Panc1 (cell line): Measurements from ENCODE around the gene FGF19. TPM values are rescaled to one million over a fixed set of nuclear protein-coding genes. Genes with fewer than 3 reads are reported as not detected.
"Not testable (repeated sequence)": the region's sequence is repeated elsewhere in the genome, so short reads cannot be mapped to it uniquely, and the experiment has no call there.

Source experiments
- ATAC-seq: fragments of 200-7000 bp; cut with Tn5 transposase; 2 replicates; pipeline ENCODE4 v1.9.1; 2020; ENCODE audit warnings: mild to moderate bottlenecking, moderate library complexity
- BruUV-seq: library from RNA; stranded (reverse); fragments of 400-500 nt; replicated peaks from 2 replicates; lab custom pipeline; 2021; lab: Mats Ljungman, UMichigan
- CTCF ChIA-PET: fragments of 300-600 bp; sonication (Branson Sonifier 250); formaldehyde crosslinking; loops from one replicate; lab custom pipeline; 2022; ENCODE audit warnings: antibody characterized with exemption; lab: Charles Lee
- POLR2A ChIA-PET: fragments of 300-600 bp; sonication (Branson Sonifier 250); formaldehyde crosslinking; loops from one replicate; lab custom pipeline; 2022; ENCODE audit warnings: antibody characterized with exemption; lab: Charles Lee
- DNase-seq: peaks from one replicate; pipeline ENCODE4 v3.0.0-alpha.2; 2010; ENCODE audit warnings: low read depth, low spot score
- H3K27ac ChIP-seq: 2 replicates; pipeline ENCODE4 v1.5.1; 2011; ENCODE audit warnings: mild to moderate bottlenecking, low read length, inconsistent platforms
- H3K27me3 ChIP-seq: fragments of 200-500 bp; sonication (Bioruptor generic); 2 replicates; pipeline ENCODE4 v1.6.0; 2014; ENCODE audit warnings: low read length, inconsistent platforms; ENCODE audit not compliant: control insufficient read depth, insufficient read depth
- H3K36me3 ChIP-seq: fragments of 200-500 bp; sonication (Bioruptor generic); 2 replicates; pipeline ENCODE4 v1.5.1; 2014; ENCODE audit warnings: inconsistent platforms, mild to moderate bottlenecking, low read length, moderate library complexity; ENCODE audit not compliant: control insufficient read depth, insufficient read depth
- H3K4me1 ChIP-seq: 2 replicates; pipeline ENCODE4 v1.5.1; 2011; ENCODE audit warnings: inconsistent platforms, mild to moderate bottlenecking, low read length, moderate library complexity; ENCODE audit not compliant: control insufficient read depth, insufficient read depth
- H3K4me3 ChIP-seq, 2 experiments: 2 replicates each; pipeline ENCODE4 v1.5.1; 2011 to 2012; ENCODE audit warnings: low read depth in 2 of 2, low read length in 2 of 2, mild to moderate bottlenecking in 2 of 2, inconsistent platforms in 1 of 2, moderate library complexity in 1 of 2
- H3K9me3 ChIP-seq: fragments of 200-500 bp; sonication (Bioruptor generic); 2 replicates; pipeline ENCODE4 v1.5.1; 2014; ENCODE audit warnings: low read depth, mild to moderate bottlenecking, inconsistent platforms, low read length, moderate library complexity; ENCODE audit not compliant: control insufficient read depth, insufficient read depth
- CTCF ChIP-seq: fragments of 450-650 bp; IDR thresholded peaks from 2 replicates; pipeline ENCODE4 v1.5.1; 2017; ENCODE audit warnings: mild to moderate bottlenecking
- POLR2AphosphoS5 ChIP-seq: IDR thresholded peaks from 2 replicates; pipeline ENCODE4 v1.6.1; 2012; ENCODE audit warnings: mild to moderate bottlenecking, low read depth, low read length, moderate library complexity
- SIN3A ChIP-seq: IDR thresholded peaks from 2 replicates; pipeline ENCODE4 v1.6.1; 2012; ENCODE audit warnings: low read depth, mild to moderate bottlenecking, low read length, moderate library complexity, borderline replicate concordance; ENCODE audit not compliant: insufficient read depth
- TCF7L2 ChIP-seq: IDR thresholded peaks from 2 replicates; pipeline ENCODE4 v1.6.1; 2011; ENCODE audit warnings: mild to moderate bottlenecking, low read depth, low read length, inconsistent platforms
- in situ Hi-C: cut with HindIII; loops from 2 replicates; pipeline ENCODE4 v1.10.0; 2016; ENCODE audit warnings: low sequenced_read_pairs, low pct_unique_long_range_greater_than_20kb
- intact Hi-C: fragments of 100-400 bp; cut with micrococcal nuclease; formaldehyde crosslinking; loops from one replicate; pipeline ENCODE4 v1.10.0; 2022; ENCODE audit not compliant: unreplicated experiment
- total RNA-seq: library from RNA; stranded (reverse); gene quantifications from one replicate; pipeline ENCODE4 v1.2.1, GENCODE V29; 2021; ENCODE audit not compliant: unreplicated experiment
- TF ChIP-seq, protein P1 (sequence below), 2 experiments: IDR thresholded peaks; 2 replicates each; pipeline ENCODE4 v1.6.1; 2011 to 2012; ENCODE audit warnings: low read depth in 2 of 2, control low read depth in 1 of 2, low read length in 1 of 2, mild to moderate bottlenecking in 1 of 2, moderate library complexity in 1 of 2; ENCODE audit not compliant: insufficient read depth in 1 of 2

FGF19 gene
- total RNA-seq, 1 experiment from 2014 or later = not detected

DNA sequence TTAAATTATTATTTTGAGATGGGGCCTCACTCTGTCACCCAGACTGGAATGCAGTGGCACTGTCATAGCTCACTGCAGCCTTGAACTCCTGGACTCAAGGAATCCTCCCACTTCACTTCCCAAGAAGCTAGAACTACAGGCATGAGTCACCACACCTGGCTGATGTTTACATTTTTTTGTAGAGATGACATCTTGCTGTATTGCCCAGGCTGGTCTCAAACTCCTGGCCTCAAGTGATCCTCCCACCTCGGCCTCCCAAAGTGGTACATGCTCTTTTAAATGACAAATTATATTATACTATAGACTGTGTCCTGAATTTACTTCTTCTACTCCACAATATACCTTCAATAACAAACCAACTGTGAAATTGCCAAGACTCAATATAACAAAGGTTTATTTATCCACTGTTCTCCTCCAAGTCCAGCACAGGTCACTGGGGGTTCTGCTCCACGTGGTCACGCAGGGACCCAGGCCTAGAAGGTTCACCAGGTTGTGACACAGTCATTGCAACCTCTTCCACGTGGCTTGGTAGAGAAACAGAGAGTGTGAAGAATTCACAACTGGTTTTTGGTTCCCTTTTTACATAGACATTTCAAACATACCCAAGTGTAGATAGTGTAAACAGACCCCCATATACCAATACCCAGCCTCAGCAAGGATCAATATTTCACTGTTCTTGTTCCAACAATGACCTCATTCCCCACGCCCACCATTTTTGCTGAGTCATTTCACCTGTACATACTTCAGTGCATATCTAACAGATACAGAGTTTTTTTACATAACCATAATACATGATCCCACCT, 15.7 kb downstream of the FGF19 start:
- CTCF ChIA-PET, H3K9me3 ChIP-seq, H3K4me1 ChIP-seq, POLR2A ChIA-PET, BruUV-seq, in situ Hi-C loops, H3K36me3 ChIP-seq, H3K27me3 ChIP-seq, H3K4me3 ChIP-seq, DNase-seq, H3K27ac ChIP-seq, ATAC-seq: not testable (repeated sequence)
- intact Hi-C loops = loop anchor here (5.0 kb wide), 3 partner anchors 204 to 504 kb away; no protein-coding TSS in a partner anchor

- CTCF ChIA-PET = interaction anchor here (0.5 kb wide), 1 partner anchor 107 kb away, joined by 8 read pairs; no protein-coding TSS in a partner anchor
- no peak for ATAC-seq
- H3K9me3 ChIP-seq = no peaks in the 10 kb centered on the region
Measured at GRCh38 chr11:69686856-69687255, 17.0 kb downstream of the FGF19 start.

DNA sequence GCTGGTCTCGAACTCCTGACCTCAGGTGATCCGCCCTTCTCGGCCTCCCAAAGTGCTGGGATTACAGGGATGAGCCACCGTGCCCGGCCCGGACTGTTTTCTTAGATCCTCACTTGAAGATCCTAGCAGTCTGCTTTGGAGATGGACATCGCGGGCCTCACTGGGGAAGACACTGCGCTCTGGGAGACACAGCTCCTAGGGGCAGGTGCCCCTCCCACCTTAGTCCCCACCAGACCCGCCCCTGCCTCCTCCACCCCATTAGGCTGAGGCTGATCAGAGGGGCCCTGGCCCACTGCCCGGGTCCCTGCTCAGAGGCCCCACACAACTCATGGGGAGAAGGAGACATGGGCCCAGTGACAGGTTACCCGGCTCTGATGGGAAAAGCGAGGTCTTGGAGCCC, 17.4 kb downstream of the FGF19 start:
- H3K36me3 ChIP-seq = no peaks in the 10 kb centered on the region
- ChIA-PET POLR2A (no interaction called here), CTCF (interaction anchor here (0.5 kb wide), 1 partner anchor 108 kb away, joined by 8 read pairs; no protein-coding TSS in a partner anchor)
- TF ChIP-seq POLR2AphosphoS5 (no peak), CTCF (no peak), SIN3A (no peak), TCF7L2 (no peak)
- TF ChIP-seq, protein P1, sequence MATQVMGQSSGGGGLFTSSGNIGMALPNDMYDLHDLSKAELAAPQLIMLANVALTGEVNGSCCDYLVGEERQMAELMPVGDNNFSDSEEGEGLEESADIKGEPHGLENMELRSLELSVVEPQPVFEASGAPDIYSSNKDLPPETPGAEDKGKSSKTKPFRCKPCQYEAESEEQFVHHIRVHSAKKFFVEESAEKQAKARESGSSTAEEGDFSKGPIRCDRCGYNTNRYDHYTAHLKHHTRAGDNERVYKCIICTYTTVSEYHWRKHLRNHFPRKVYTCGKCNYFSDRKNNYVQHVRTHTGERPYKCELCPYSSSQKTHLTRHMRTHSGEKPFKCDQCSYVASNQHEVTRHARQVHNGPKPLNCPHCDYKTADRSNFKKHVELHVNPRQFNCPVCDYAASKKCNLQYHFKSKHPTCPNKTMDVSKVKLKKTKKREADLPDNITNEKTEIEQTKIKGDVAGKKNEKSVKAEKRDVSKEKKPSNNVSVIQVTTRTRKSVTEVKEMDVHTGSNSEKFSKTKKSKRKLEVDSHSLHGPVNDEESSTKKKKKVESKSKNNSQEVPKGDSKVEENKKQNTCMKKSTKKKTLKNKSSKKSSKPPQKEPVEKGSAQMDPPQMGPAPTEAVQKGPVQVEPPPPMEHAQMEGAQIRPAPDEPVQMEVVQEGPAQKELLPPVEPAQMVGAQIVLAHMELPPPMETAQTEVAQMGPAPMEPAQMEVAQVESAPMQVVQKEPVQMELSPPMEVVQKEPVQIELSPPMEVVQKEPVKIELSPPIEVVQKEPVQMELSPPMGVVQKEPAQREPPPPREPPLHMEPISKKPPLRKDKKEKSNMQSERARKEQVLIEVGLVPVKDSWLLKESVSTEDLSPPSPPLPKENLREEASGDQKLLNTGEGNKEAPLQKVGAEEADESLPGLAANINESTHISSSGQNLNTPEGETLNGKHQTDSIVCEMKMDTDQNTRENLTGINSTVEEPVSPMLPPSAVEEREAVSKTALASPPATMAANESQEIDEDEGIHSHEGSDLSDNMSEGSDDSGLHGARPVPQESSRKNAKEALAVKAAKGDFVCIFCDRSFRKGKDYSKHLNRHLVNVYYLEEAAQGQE (IDR thresholded peaks at IDR 0.05; ENCODE audit: insufficient read depth in 1 of 2, low read depth in 2 of 2, low read length in 1 of 2) = no peak
- no peak for ATAC-seq
- no peak for DNase-seq
- intact Hi-C loops = loop anchor here (5.0 kb wide), 3 partner anchors 206 to 506 kb away; no protein-coding TSS in a partner anchor
- no peak overlapping the region for H3K27ac ChIP-seq
- in situ Hi-C loops = no loop called here
- no peak overlapping the region for H3K4me3 ChIP-seq
- BruUV-seq = no TSS peak
- no peaks in the 10 kb centered on the region for H3K9me3 ChIP-seq
- no peaks in the 10 kb centered on the region for H3K27me3 ChIP-seq
- no peaks in the 10 kb centered on the region for H3K4me1 ChIP-seq

More at GRCh38 chr11:69686856-69687255, 17.0 kb downstream of the FGF19 start:
- Histone ChIP-seq H3K27ac (no peak overlapping the region), H3K27me3 (no peaks in the 10 kb centered on the region), H3K36me3 (no peaks in the 10 kb centered on the region), H3K4me3 (no peak overlapping the region), H3K4me1 (no peaks in the 10 kb centered on the region)
- no TSS peak for BruUV-seq
- in situ Hi-C loops (no loop called here), intact Hi-C loops (loop anchor here (5.0 kb wide), 3 partner anchors 205 to 505 kb away; no protein-coding TSS in a partner anchor)
- TF ChIP-seq, protein P1 (IDR thresholded peaks at IDR 0.05; ENCODE audit: insufficient read depth in 1 of 2, low read depth in 2 of 2, low read length in 1 of 2) = no peak
- no peak for TF ChIP-seq SIN3A
- TF ChIP-seq TCF7L2 = no peak
- POLR2A ChIA-PET = no interaction called here
- no peak for DNase-seq
